ENCODE data around the gene NAGK. TPM values are rescaled to one million over a fixed set of nuclear protein-coding genes. Genes with fewer than 3 reads are reported as not detected.
"Not testable (repeated sequence)": the region's sequence is repeated elsewhere in the genome, so short reads cannot be mapped to it uniquely, and the experiment has no call there.

Gene NAGK
- total RNA-seq, 1 experiment from 2014 or later = 58.9 TPM

DNA sequence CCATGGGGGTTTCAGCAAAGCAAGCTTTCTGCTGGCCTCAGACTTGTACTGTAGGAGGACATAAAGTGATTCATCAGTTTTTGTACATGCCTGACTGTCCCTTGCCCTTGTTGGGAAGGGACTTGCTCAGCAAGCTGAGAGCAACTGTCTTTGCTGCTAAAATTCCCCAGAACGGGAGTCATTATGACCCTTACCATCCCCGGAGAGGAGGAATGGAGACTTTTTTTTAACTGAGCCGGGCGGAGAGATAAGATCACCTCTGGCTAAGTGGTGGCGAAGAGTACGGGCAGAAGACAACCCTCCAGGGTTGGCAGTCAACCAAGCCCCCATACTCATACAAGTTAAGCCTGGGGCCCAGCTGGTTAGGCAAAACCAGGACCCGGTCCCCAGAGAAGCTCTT, 20.4 kb upstream of the NAGK start:
- ChIA-PET CTCF (no interaction called here), POLR2A (no interaction called here)
- H3K27ac Mint-ChIP-seq = no peak overlapping the region

DNA sequence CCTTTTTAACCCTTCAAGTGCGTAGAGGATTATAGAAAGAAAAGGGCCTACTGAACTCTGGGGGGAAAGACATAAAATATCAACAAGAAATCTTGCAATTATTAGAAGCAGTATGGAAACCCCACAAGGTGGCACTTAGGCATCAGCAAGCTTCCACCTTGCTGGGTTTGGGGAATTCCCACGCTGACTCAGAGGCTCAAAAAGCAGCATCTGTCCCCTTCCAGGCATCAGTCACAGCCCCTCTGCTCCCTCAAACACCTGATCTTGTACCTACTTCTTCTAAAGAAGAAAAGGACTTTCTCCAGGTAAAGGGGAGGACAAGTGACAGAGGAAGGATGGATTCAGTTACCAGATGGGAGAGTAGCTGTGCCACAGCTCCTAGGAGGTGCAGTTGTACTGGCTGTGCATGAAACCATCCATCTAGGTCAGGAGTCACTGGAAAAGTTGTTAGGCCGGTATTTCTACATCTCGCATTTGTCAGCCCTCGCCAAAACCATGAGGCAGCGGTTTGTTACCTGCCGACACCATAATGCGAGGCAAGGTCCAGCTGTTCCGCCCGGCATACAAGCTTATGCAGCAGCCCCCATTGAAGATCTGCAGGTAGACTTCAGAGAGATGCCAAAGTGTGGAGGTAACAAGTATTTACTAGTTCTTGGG, 18.6 kb upstream of the NAGK start:
- H3K4me1 Mint-ChIP-seq; POLR2A ChIA-PET; H3K4me3 Mint-ChIP-seq; H3K27me3 Mint-ChIP-seq (ENCODE audit: low read depth); DNase-seq (ENCODE audit: low spot score); H3K9me3 Mint-ChIP-seq; H3K27ac Mint-ChIP-seq; ATAC-seq; H3K36me3 Mint-ChIP-seq: not testable (repeated sequence)
- CTCF ChIA-PET = interaction anchor here (1.0 to 1.2 kb wide), 2 partner anchors 19 to 48 kb away, joined by 3 read pairs; partner anchors contain the start of gene NAGK

More for the DNA sequence above, 20.4 kb upstream of the NAGK start:
- Mint-ChIP-seq H3K9me3 (no peaks in the 10 kb centered on the region), H3K4me3 (no peak overlapping the region), H3K27me3 (ENCODE audit: low read depth) (no peaks in the 10 kb centered on the region; the same call in 1 of the 2 replicates), H3K36me3 (no peaks in the 10 kb centered on the region), H3K4me1 (peaks cover 6% of the 10 kb centered on the region)
- no peak for ATAC-seq
- TF ChIP-seq ZNF219 (CRISPR knock-in tag; IDR thresholded peaks at IDR 0.05; ENCODE audit: borderline replicate concordance) (no peak), MXD4 (CRISPR knock-in tag; IDR thresholded peaks at IDR 0.05; ENCODE audit: borderline replicate concordance) (no peak), ZNF671 (CRISPR knock-in tag; IDR thresholded peaks at IDR 0.05) (no peak), FOXP1 (CRISPR knock-in tag; IDR thresholded peaks at IDR 0.05; ENCODE audit: borderline replicate concordance) (no peak), CBFB (CRISPR knock-in tag; IDR thresholded peaks at IDR 0.05; ENCODE audit: low read depth) (no peak), JAZF1 (CRISPR knock-in tag; IDR thresholded peaks at IDR 0.05) (no peak)
- TF ChIP-seq, protein P1, sequence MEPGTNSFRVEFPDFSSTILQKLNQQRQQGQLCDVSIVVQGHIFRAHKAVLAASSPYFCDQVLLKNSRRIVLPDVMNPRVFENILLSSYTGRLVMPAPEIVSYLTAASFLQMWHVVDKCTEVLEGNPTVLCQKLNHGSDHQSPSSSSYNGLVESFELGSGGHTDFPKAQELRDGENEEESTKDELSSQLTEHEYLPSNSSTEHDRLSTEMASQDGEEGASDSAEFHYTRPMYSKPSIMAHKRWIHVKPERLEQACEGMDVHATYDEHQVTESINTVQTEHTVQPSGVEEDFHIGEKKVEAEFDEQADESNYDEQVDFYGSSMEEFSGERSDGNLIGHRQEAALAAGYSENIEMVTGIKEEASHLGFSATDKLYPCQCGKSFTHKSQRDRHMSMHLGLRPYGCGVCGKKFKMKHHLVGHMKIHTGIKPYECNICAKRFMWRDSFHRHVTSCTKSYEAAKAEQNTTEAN (CRISPR knock-in tag; IDR thresholded peaks at IDR 0.05) = no peak
- no peak for DNase-seq (ENCODE audit: low spot score)

DNA sequence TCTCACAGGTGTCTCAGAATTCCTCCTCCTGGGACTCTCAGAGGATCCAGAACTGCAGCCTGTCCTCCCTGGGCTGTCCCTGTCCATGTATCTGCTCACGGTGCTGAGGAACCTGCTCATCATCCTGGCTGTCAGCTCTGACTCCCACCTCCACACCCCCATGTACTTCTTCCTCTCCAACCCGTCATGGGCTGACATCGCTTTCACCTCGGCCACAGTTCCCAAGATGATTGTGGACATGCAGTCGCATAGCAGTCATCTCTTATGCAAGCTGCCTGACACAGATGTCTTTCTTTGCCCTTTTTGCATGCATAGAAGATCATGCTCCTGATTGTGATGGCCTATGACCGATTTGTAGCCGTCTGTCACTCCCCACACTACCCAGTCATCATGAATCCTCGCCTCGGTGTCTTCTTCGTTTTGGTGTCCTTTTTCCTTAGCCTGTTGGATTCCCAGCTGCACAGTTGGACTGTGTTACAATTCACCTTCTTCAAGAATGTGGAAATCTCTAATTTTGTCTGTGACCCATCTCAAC, 13.2 kb upstream of the NAGK start:
- CTCF ChIA-PET; DNase-seq (ENCODE audit: low spot score); H3K4me1 Mint-ChIP-seq; ATAC-seq; H3K9me3 Mint-ChIP-seq; H3K27ac Mint-ChIP-seq; H3K36me3 Mint-ChIP-seq; H3K27me3 Mint-ChIP-seq (ENCODE audit: low read depth); H3K4me3 Mint-ChIP-seq; POLR2A ChIA-PET: not testable (repeated sequence)

DNA sequence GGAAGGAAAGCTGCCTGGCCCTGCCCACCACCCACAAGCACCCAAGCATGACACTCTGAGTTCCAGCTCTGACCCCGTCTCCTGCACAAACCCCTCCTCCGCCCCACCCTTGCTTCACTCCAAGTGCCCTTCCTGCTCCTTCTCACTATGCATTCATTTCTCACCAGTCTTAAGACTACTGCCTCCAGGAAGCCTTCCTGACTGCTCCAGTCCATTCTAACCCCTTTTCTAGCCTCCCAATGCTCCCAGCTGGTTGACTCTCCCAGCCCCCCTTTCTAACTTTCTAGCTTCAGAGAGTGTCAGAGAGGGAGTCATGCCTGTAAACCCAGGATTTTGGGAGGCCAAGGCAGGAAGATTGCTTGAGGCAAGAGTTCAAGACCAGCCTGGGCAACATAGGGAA, 8.2 kb upstream of the NAGK start:
- Mint-ChIP-seq H3K9me3 (no peaks in the 10 kb centered on the region), H3K4me3 (no peak overlapping the region), H3K27ac (no peak overlapping the region), H3K36me3 (no peaks in the 10 kb centered on the region), H3K27me3 (ENCODE audit: low read depth) (peaks cover 14% of the 10 kb centered on the region), H3K4me1 (no peaks in the 10 kb centered on the region)
- ChIA-PET CTCF (interaction anchor here (1.3 kb wide), 1 partner anchor 58 kb away, joined by 3 read pairs; no protein-coding TSS in a partner anchor), POLR2A (no interaction called here)
- ATAC-seq (no peak), DNase-seq (ENCODE audit: low spot score) (no peak)
- TF ChIP-seq, protein P2, sequence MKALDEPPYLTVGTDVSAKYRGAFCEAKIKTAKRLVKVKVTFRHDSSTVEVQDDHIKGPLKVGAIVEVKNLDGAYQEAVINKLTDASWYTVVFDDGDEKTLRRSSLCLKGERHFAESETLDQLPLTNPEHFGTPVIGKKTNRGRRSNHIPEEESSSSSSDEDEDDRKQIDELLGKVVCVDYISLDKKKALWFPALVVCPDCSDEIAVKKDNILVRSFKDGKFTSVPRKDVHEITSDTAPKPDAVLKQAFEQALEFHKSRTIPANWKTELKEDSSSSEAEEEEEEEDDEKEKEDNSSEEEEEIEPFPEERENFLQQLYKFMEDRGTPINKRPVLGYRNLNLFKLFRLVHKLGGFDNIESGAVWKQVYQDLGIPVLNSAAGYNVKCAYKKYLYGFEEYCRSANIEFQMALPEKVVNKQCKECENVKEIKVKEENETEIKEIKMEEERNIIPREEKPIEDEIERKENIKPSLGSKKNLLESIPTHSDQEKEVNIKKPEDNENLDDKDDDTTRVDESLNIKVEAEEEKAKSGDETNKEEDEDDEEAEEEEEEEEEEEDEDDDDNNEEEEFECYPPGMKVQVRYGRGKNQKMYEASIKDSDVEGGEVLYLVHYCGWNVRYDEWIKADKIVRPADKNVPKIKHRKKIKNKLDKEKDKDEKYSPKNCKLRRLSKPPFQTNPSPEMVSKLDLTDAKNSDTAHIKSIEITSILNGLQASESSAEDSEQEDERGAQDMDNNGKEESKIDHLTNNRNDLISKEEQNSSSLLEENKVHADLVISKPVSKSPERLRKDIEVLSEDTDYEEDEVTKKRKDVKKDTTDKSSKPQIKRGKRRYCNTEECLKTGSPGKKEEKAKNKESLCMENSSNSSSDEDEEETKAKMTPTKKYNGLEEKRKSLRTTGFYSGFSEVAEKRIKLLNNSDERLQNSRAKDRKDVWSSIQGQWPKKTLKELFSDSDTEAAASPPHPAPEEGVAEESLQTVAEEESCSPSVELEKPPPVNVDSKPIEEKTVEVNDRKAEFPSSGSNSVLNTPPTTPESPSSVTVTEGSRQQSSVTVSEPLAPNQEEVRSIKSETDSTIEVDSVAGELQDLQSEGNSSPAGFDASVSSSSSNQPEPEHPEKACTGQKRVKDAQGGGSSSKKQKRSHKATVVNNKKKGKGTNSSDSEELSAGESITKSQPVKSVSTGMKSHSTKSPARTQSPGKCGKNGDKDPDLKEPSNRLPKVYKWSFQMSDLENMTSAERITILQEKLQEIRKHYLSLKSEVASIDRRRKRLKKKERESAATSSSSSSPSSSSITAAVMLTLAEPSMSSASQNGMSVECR (CRISPR knock-in tag; IDR thresholded peaks at IDR 0.05; ENCODE audit: borderline replicate concordance) = no peak
- TF ChIP-seq, protein P3, sequence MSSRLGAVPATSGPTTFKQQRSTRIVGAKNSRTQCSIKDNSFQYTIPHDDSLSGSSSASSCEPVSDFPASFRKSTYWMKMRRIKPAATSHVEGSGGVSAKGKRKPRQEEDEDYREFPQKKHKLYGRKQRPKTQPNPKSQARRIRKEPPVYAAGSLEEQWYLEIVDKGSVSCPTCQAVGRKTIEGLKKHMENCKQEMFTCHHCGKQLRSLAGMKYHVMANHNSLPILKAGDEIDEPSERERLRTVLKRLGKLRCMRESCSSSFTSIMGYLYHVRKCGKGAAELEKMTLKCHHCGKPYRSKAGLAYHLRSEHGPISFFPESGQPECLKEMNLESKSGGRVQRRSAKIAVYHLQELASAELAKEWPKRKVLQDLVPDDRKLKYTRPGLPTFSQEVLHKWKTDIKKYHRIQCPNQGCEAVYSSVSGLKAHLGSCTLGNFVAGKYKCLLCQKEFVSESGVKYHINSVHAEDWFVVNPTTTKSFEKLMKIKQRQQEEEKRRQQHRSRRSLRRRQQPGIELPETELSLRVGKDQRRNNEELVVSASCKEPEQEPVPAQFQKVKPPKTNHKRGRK (CRISPR knock-in tag; IDR thresholded peaks at IDR 0.05; ENCODE audit: borderline replicate concordance) = no peak
- TF ChIP-seq ETV6 (CRISPR knock-in tag; IDR thresholded peaks at IDR 0.05) (no peak), ZNF138 (CRISPR knock-in tag; conservative IDR thresholded peaks at IDR 0.05) (no peak), CREM (CRISPR knock-in tag; IDR thresholded peaks at IDR 0.05) (no peak), GABPB1 (CRISPR knock-in tag; IDR thresholded peaks at IDR 0.05) (no peak), CREB1 (CRISPR knock-in tag; IDR thresholded peaks at IDR 0.05) (no peak), TCF7 (CRISPR knock-in tag; IDR thresholded peaks at IDR 0.05; ENCODE audit: low read depth) (no peak)
- TF ChIP-seq, protein P4, sequence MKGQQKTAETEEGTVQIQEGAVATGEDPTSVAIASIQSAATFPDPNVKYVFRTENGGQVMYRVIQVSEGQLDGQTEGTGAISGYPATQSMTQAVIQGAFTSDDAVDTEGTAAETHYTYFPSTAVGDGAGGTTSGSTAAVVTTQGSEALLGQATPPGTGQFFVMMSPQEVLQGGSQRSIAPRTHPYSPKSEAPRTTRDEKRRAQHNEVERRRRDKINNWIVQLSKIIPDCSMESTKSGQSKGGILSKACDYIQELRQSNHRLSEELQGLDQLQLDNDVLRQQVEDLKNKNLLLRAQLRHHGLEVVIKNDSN (CRISPR knock-in tag; IDR thresholded peaks at IDR 0.05) = no peak
- TF ChIP-seq, protein P5, sequence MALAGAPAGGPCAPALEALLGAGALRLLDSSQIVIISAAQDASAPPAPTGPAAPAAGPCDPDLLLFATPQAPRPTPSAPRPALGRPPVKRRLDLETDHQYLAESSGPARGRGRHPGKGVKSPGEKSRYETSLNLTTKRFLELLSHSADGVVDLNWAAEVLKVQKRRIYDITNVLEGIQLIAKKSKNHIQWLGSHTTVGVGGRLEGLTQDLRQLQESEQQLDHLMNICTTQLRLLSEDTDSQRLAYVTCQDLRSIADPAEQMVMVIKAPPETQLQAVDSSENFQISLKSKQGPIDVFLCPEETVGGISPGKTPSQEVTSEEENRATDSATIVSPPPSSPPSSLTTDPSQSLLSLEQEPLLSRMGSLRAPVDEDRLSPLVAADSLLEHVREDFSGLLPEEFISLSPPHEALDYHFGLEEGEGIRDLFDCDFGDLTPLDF (CRISPR knock-in tag; IDR thresholded peaks at IDR 0.05) = no peak
- TF ChIP-seq, protein P6, sequence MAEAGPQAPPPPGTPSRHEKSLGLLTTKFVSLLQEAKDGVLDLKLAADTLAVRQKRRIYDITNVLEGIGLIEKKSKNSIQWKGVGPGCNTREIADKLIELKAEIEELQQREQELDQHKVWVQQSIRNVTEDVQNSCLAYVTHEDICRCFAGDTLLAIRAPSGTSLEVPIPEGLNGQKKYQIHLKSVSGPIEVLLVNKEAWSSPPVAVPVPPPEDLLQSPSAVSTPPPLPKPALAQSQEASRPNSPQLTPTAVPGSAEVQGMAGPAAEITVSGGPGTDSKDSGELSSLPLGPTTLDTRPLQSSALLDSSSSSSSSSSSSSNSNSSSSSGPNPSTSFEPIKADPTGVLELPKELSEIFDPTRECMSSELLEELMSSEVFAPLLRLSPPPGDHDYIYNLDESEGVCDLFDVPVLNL (CRISPR knock-in tag; IDR thresholded peaks at IDR 0.05; ENCODE audit: borderline replicate concordance, low read depth) = no peak
